ENCODE data around the gene C1QL2. TPM values are rescaled to one million over a fixed set of nuclear protein-coding genes. Genes with fewer than 3 reads are reported as not detected.

C1QL2 gene
- total RNA-seq, 1 donor from 2014 or later = not detected

DNA sequence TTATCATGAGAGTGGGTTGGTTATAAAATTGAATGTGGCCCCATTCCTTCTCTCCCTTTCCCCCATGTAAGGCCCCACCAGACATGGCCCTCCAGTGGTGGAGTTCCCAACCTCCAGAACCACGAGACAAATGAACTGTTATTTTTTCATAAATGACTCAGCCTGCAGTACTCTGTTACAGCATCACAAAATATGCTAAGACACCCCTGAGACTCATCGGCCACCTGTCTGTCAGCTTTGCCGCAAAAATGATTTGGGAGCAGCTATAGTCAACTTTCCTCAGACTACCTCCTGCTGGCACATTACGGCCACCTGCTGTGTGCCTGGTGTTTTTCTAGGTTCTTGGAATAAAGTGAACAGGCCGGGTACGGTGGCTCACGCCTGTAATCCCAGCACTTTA lies 21.4 kb upstream of the C1QL2 start:
- DNase-seq (ENCODE audit: low spot score) = no peak
- TF ChIP-seq CTCF (IDR thresholded peaks at IDR 0.05; ENCODE audit: unreplicated experiment) = no peak
- Mint-ChIP-seq H3K36me3 (ENCODE audit: low read depth, unreplicated experiment) (no peaks in the 10 kb centered on the region), H3K4me3 (ENCODE audit: unreplicated experiment) (no peak overlapping the region), H3K4me1 (ENCODE audit: unreplicated experiment) (no peaks in the 10 kb centered on the region), H3K27ac (ENCODE audit: unreplicated experiment) (no peak overlapping the region), H3K27me3 (ENCODE audit: unreplicated experiment) (peaks cover 3% of the 10 kb centered on the region), H3K9me3 (ENCODE audit: unreplicated experiment) (no peaks in the 10 kb centered on the region)

- Mint-ChIP-seq H3K9me3 (ENCODE audit: unreplicated experiment) (no peaks in the 10 kb centered on the region), H3K27me3 (ENCODE audit: unreplicated experiment) (peaks cover 2% of the 10 kb centered on the region), H3K4me3 (ENCODE audit: unreplicated experiment) (no peak overlapping the region), H3K4me1 (ENCODE audit: unreplicated experiment) (no peaks in the 10 kb centered on the region), H3K27ac (ENCODE audit: unreplicated experiment) (no peak overlapping the region), H3K36me3 (ENCODE audit: low read depth, unreplicated experiment) (no peaks in the 10 kb centered on the region)
- TF ChIP-seq CTCF (IDR thresholded peaks at IDR 0.05; ENCODE audit: unreplicated experiment) = no peak
- no peak for DNase-seq (ENCODE audit: low spot score)
These were observed 20.7 kb upstream of the C1QL2 start for GRCh38 chr2:119179202-119179601.

DNA sequence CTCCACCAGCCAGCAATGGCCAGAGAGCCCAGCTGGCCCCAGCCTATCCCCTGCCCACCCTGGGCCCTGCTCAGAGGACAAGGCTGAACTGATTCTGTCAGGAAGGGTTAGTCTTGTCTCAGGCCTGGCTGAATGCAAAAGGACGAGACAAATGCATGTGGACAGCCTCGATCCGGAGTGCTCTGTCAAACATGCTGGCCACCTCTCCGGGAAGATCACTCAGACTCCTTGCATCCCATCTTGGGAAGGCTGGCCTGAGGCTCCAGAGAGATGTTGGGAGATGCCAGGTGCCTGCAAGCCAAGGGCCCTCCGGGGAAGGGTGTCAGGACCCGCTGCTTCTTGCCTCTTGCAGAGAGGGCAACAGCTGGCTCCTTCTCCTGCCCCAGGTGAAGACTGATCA lies 20.2 kb upstream of the C1QL2 start:
- TF ChIP-seq CTCF (IDR thresholded peaks at IDR 0.05; ENCODE audit: unreplicated experiment) = no peak
- H3K4me1 Mint-ChIP-seq (ENCODE audit: unreplicated experiment) = no peaks in the 10 kb centered on the region
- no peaks in the 10 kb centered on the region for H3K9me3 Mint-ChIP-seq (ENCODE audit: unreplicated experiment)
- no peak for DNase-seq (ENCODE audit: low spot score)
- H3K4me3 Mint-ChIP-seq (ENCODE audit: unreplicated experiment) = no peak overlapping the region
- no peaks in the 10 kb centered on the region for H3K36me3 Mint-ChIP-seq (ENCODE audit: low read depth, unreplicated experiment)
- H3K27ac Mint-ChIP-seq (ENCODE audit: unreplicated experiment) = no peak overlapping the region
- H3K27me3 Mint-ChIP-seq (ENCODE audit: unreplicated experiment) = peaks cover 2% of the 10 kb centered on the region

GRCh38 chr2:119177838-119178190 lies 19.3 kb upstream of the C1QL2 start:
- H3K27ac Mint-ChIP-seq (ENCODE audit: unreplicated experiment) = no peak overlapping the region
- TF ChIP-seq CTCF (IDR thresholded peaks at IDR 0.05; ENCODE audit: unreplicated experiment) = no peak
- DNase-seq (ENCODE audit: low spot score) = no peak
- H3K4me3 Mint-ChIP-seq (ENCODE audit: unreplicated experiment) = no peak overlapping the region
- no peaks in the 10 kb centered on the region for H3K9me3 Mint-ChIP-seq (ENCODE audit: unreplicated experiment)
- H3K27me3 Mint-ChIP-seq (ENCODE audit: unreplicated experiment) = peaks cover 2% of the 10 kb centered on the region
- H3K4me1 Mint-ChIP-seq (ENCODE audit: unreplicated experiment) = no peaks in the 10 kb centered on the region
- H3K36me3 Mint-ChIP-seq (ENCODE audit: low read depth, unreplicated experiment) = no peaks in the 10 kb centered on the region

DNA sequence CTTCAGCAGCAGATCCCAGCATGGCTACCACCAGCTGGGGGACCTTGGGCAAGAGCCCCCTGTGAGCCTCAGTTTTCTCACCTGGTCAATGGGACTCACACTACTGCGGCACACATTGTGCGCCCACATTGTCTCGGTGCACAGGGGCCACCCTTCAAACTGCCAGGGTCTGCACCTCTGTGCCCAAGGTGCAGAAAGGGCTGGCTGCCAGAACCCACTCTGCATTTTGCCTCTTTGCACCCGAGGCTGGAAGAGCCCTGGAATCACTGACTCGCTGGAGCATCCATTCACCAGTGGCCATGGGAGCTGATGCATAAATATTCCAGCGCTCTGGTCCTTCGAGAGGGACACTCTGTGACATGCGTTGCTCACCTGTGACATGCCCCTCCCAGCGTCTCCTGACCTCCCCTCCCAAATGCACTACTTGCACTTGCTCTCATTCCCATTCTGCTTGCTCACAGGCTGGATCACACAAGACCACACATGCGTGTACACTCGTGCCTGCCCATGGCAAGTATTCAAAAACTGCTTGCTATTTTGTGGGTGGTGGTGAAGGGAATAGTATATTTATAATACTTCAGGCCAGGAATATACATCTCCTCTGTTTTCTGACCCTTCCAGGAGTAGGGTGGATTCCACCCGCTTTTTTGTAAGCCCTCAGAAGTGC lies 18.8 kb upstream of the C1QL2 start:
- no peaks in the 10 kb centered on the region for H3K4me1 Mint-ChIP-seq (ENCODE audit: unreplicated experiment)
- no peak overlapping the region for H3K4me3 Mint-ChIP-seq (ENCODE audit: unreplicated experiment)
- H3K27ac Mint-ChIP-seq (ENCODE audit: unreplicated experiment) = no peak overlapping the region
- peaks cover 2% of the 10 kb centered on the region for H3K27me3 Mint-ChIP-seq (ENCODE audit: unreplicated experiment)
- no peak for TF ChIP-seq CTCF (IDR thresholded peaks at IDR 0.05; ENCODE audit: unreplicated experiment)
- no peak for DNase-seq (ENCODE audit: low spot score)
- no peaks in the 10 kb centered on the region for H3K36me3 Mint-ChIP-seq (ENCODE audit: low read depth, unreplicated experiment)
- H3K9me3 Mint-ChIP-seq (ENCODE audit: unreplicated experiment) = no peaks in the 10 kb centered on the region
